SK-N-SH (cell line): ENCODE data around the gene CALR3. TPM values are rescaled to one million over a fixed set of nuclear protein-coding genes. Genes with fewer than 3 reads are reported as not detected.

ENCODE experiments used
- CTCF ChIA-PET: fragments of 300-600, 350-600 bp; formaldehyde crosslinking; extraction: SDS; loops from one replicate; lab custom pipeline; 2021; lab: Yijun Ruan, JAX
- POLR2A ChIA-PET: fragments of 350-600 bp; sonication (Branson Sonifier 250); formaldehyde crosslinking; extraction: SDS; loops from one replicate; lab custom pipeline; 2020; ENCODE audit warnings: antibody characterized with exemption, inconsistent platforms; lab: Yijun Ruan, JAX
- DNase-seq: peaks from one replicate; pipeline ENCODE4 v3.0.0; 2012
- H2AFZ ChIP-seq: fragments of 200-600 bp; sonication (generic); 2 replicates; pipeline ENCODE4 v1.8.1; 2016; ENCODE audit warnings: antibody characterized with exemption, mild to moderate bottlenecking, low read depth
- H3F3A ChIP-seq: fragments of 200-600 bp; sonication (generic); replicated peaks from 2 replicates; pipeline ENCODE3; 2016; ENCODE audit warnings: antibody characterized with exemption, mild to moderate bottlenecking; ENCODE audit not compliant: insufficient read depth
- H3K27ac ChIP-seq, 2 experiments: fragments of 200-500 bp in 1 of 2; fragments of 200-600 bp in 1 of 2; sonication (Bioruptor generic) in 1 of 2; sonication (generic), shearing (Covaris generic) in 1 of 2; 2 replicates each; pipeline versions ENCODE4 v1.5.1 to v1.6.1; 2014 to 2016; ENCODE audit warnings: low read depth in 2 of 2, inconsistent platforms in 1 of 2, low read length in 1 of 2, mild to moderate bottlenecking in 1 of 2, mixed read lengths in 1 of 2
- H3K27me3 ChIP-seq: fragments of 200-600 bp; sonication (generic), shearing (Covaris generic); 2 replicates; pipeline ENCODE4 v1.6.1; 2016; ENCODE audit warnings: mixed run types; ENCODE audit not compliant: insufficient read depth
- H3K36me3 ChIP-seq, 2 experiments: fragments of 200-500 bp in 1 of 2; fragments of 200-600 bp in 1 of 2; sonication (Bioruptor generic) in 1 of 2; sonication (generic) in 1 of 2; replicated peaks in 1 of 2; 2 replicates each; pipeline versions ENCODE3 to v1.5.1; 2014 to 2016; ENCODE audit warnings: low read length in 1 of 2, mild to moderate bottlenecking in 1 of 2; ENCODE audit not compliant: insufficient read depth in 2 of 2, control insufficient read depth in 1 of 2
- H3K4me1 ChIP-seq, 2 experiments: fragments of 200-500 bp in 1 of 2; fragments of 200-600 bp in 1 of 2; sonication (Bioruptor generic) in 1 of 2; sonication (generic), shearing (Covaris generic) in 1 of 2; 2 replicates each; pipeline versions ENCODE4 v1.5.1 to v1.6.1; 2014 to 2016; ENCODE audit warnings: low read depth in 1 of 2, low read length in 1 of 2, mixed run types in 1 of 2; ENCODE audit not compliant: insufficient read depth in 2 of 2, control insufficient read depth in 1 of 2
- H3K4me2 ChIP-seq: fragments of 200-600 bp; sonication (generic), shearing (Covaris generic); 2 replicates; pipeline ENCODE4 v1.6.1; 2017; ENCODE audit warnings: mixed run types
- H3K4me3 ChIP-seq, 2 experiments: fragments of 200-500 bp in 1 of 2; fragments of 200-600 bp in 1 of 2; sonication (Bioruptor generic) in 1 of 2; sonication (generic), shearing (Covaris generic) in 1 of 2; 2 replicates each; pipeline versions ENCODE4 v1.5.1 to v1.8.1; 2014 to 2016; ENCODE audit warnings: low read depth in 2 of 2, inconsistent platforms in 1 of 2, low read length in 1 of 2, mild to moderate bottlenecking in 1 of 2, mixed read lengths in 1 of 2, moderate library complexity in 1 of 2
- H3K79me2 ChIP-seq: fragments of 200-600 bp; sonication (generic); 2 replicates; pipeline ENCODE4 v1.8.1; 2017; ENCODE audit warnings: mild to moderate bottlenecking; ENCODE audit not compliant: insufficient read depth
- H3K9ac ChIP-seq: fragments of 200-600 bp; sonication (generic); 2 replicates; pipeline ENCODE4 v1.6.1; 2017; ENCODE audit warnings: mixed run types
- H3K9me2 ChIP-seq: fragments of 200-600 bp; sonication (generic); 2 replicates; pipeline ENCODE4 v1.6.1; 2017; ENCODE audit warnings: mixed run types
- H3K9me3 ChIP-seq: fragments of 200-600 bp; sonication (generic); 2 replicates; pipeline ENCODE4 v1.6.1; 2017; ENCODE audit warnings: mixed run types, mild to moderate bottlenecking, moderate library complexity
- H4K20me1 ChIP-seq: fragments of 200-600 bp; sonication (generic); 2 replicates; pipeline ENCODE4 v1.6.1; 2017; ENCODE audit warnings: mild to moderate bottlenecking, mixed run types; ENCODE audit not compliant: insufficient read depth
- CHD2 ChIP-seq: fragments of 150-350 bp; IDR thresholded peaks from 2 replicates; pipeline ENCODE4 v1.6.1; 2018; ENCODE audit warnings: low read length; ENCODE audit not compliant: partially characterized antibody
- CTCF ChIP-seq: fragments of 200-600 bp; sonication (generic); IDR thresholded peaks from 2 replicates; pipeline ENCODE4 v1.6.1; 2017; ENCODE audit warnings: antibody characterized with exemption, mild to moderate bottlenecking, moderate library complexity
- EP300 ChIP-seq, 2 experiments: IDR thresholded peaks; 2 replicates each; pipeline versions ENCODE4 v1.4.0 to v1.6.1; 2012; ENCODE audit warnings: borderline replicate concordance in 1 of 2, low read depth in 1 of 2, low read length in 1 of 2
- EZH2phosphoT487 ChIP-seq: fragments of 200-600 bp; sonication (generic); IDR thresholded peaks from 2 replicates; pipeline ENCODE4 v1.6.1; 2017; ENCODE audit warnings: low read depth, mixed run types, mild to moderate bottlenecking, antibody characterized with exemption, moderate library complexity, borderline replicate concordance
- FOXJ3 ChIP-seq: sonication (generic); formaldehyde crosslinking; IDR thresholded peaks from 2 replicates; pipeline ENCODE4 v1.5.1; 2020; ENCODE audit warnings: mild to moderate bottlenecking, missing genetic modification reagents
- FOXM1 ChIP-seq: IDR thresholded peaks from 2 replicates; pipeline ENCODE4 v1.4.0; 2012; ENCODE audit warnings: low read depth, mild to moderate bottlenecking
- GATA2 ChIP-seq: sonication (generic); formaldehyde crosslinking; IDR thresholded peaks from 2 replicates; pipeline ENCODE4 v1.5.0; 2020; ENCODE audit warnings: mild to moderate bottlenecking, missing genetic modification reagents
- JUND ChIP-seq: IDR thresholded peaks from 2 replicates; pipeline ENCODE4 v1.4.0; 2012
- MXI1 ChIP-seq: IDR thresholded peaks from 2 replicates; pipeline ENCODE4 v1.6.1; 2012; ENCODE audit warnings: mild to moderate bottlenecking, low read depth, low read length, improper control_type of control experiment
- NFIC ChIP-seq: IDR thresholded peaks from 2 replicates; pipeline ENCODE4 v1.4.0; 2012; ENCODE audit warnings: borderline replicate concordance
- POLR2AphosphoS5 ChIP-seq: IDR thresholded peaks from 2 replicates; pipeline ENCODE4 v1.6.1; 2012; ENCODE audit warnings: low read depth, low read length
- RAD21 ChIP-seq: IDR thresholded peaks from 2 replicates; pipeline ENCODE4 v1.6.1; 2012; ENCODE audit warnings: mild to moderate bottlenecking, low read length
- RCOR1 ChIP-seq: fragments of 150-350 bp; IDR thresholded peaks from 2 replicates; pipeline ENCODE4 v1.6.1; 2017; ENCODE audit warnings: antibody characterized with exemption, low read length
- RFX5 ChIP-seq: IDR thresholded peaks from 2 replicates; pipeline ENCODE4 v1.6.1; 2012; ENCODE audit warnings: mild to moderate bottlenecking, improper control_type of control experiment, low read length
- RXRA ChIP-seq: IDR thresholded peaks from 2 replicates; pipeline ENCODE4 v1.4.0; 2012; ENCODE audit warnings: low read depth, mild to moderate bottlenecking, borderline replicate concordance
- SIN3A ChIP-seq: IDR thresholded peaks from 2 replicates; pipeline ENCODE4 v1.6.1; 2012; ENCODE audit warnings: low read depth, mild to moderate bottlenecking, low read length, moderate library complexity, borderline replicate concordance
- USF1 ChIP-seq: IDR thresholded peaks from 2 replicates; pipeline ENCODE4 v1.4.0; 2012; ENCODE audit warnings: low read depth, borderline replicate concordance
- ZBTB33 ChIP-seq: IDR thresholded peaks from 2 replicates; pipeline ENCODE4 v1.4.0; 2012; ENCODE audit warnings: low read depth, borderline replicate concordance
- WGBS: methylation state at CpG from one replicate; pipeline ENCODE4 v1.1.6; 2017; ENCODE audit warnings: low lambda C conversion rate; 5-methylcytosine and 5-hydroxymethylcytosine counted together
- polyA plus RNA-seq, 3 experiments: library from polyadenylated mRNA; depleted of rRNA; stranded (reverse); fragments of >200 nt; gene quantifications; 2 replicates each; pipeline ENCODE4 v1.2.3, GENCODE V29; 2012

Gene CALR3
- polyA plus RNA-seq, 1 of the 3 experiments (the other 2 are of a cell fraction) = not detected

- Histone ChIP-seq H3K27ac (no peak overlapping the region), H3K4me2 (no peak overlapping the region), H3K27me3 (no peaks in the 10 kb centered on the region), H2AFZ (no peak overlapping the region), H3K4me1 (peaks cover 18 to 21% of the 10 kb centered on the region in 2 experiments; a peak in 3 of 4 replicates), H3K9me3 (no peaks in the 10 kb centered on the region), H3K9ac (no peak overlapping the region), H3K4me3 (no peak overlapping the region), H4K20me1 (peaks cover 27% of the 10 kb centered on the region), H3K9me2 (no peaks in the 10 kb centered on the region), H3K79me2 (peaks cover 91% of the 10 kb centered on the region), H3F3A (peaks cover 10% of the 10 kb centered on the region), H3K36me3 (no peaks in the 10 kb centered on the region)
- 95% methylated on average over 8 of the region's 8 CpGs for WGBS
- DNase-seq = no peak
- TF ChIP-seq CTCF = no peak
- TF ChIP-seq POLR2AphosphoS5 = no peak
- no peak for TF ChIP-seq EP300 (IDR thresholded peaks at IDR 0.05; ENCODE audit: borderline replicate concordance in 1 of 2, low read depth in 1 of 2, low read length in 1 of 2)
- TF ChIP-seq EZH2phosphoT487 = no peak
- TF ChIP-seq MXI1 = no peak
- TF ChIP-seq RXRA = no peak
- TF ChIP-seq ZBTB33 = no peak
- TF ChIP-seq FOXM1 = no peak
- no peak for TF ChIP-seq FOXJ3
- no peak for TF ChIP-seq USF1
- no peak for TF ChIP-seq JUND
- TF ChIP-seq CHD2 = no peak
- TF ChIP-seq RAD21 = no peak
- no peak for TF ChIP-seq RFX5
- TF ChIP-seq GATA2 (CRISPR knock-in tag) = no peak
- no peak for TF ChIP-seq RCOR1
- no peak for TF ChIP-seq NFIC
- TF ChIP-seq SIN3A = no peak
- CTCF ChIA-PET = interaction anchor here (6.6 kb wide), 1 partner anchor 10 kb away, joined by 45 read pairs; no protein-coding TSS in a partner anchor
- POLR2A ChIA-PET = no interaction called here
Observed at GRCh38 chr19:16452325-16452724, 43.6 kb downstream of the CALR3 start.
